Adrenal gland (tissue), 5 donors: ENCODE measurements around the gene CAB39L.

Experiments
- POLR2A ChIP-seq, 2 donors: fragments of 450-650 bp; IDR thresholded peaks; one replicate each; pipeline ENCODE4 v1.6.1; 2017; ENCODE audit warnings: antibody characterized with exemption in 2 of 2, mild to moderate bottlenecking in 2 of 2, moderate library complexity in 1 of 2
- TF ChIP-seq, protein P1 (sequence below), 6 experiments: fragments of 450-650 bp in 4 of 6; fragments of 200-600 bp in 2 of 6; sonication (generic) in 1 of 6; IDR thresholded peaks; 1 replicate in 5 of 6; 2 replicates in 1 of 6; pipeline versions ENCODE4 v1.5.1 to v1.8.0; 2016 to 2021; ENCODE audit warnings: antibody characterized with exemption in 6 of 6, mild to moderate bottlenecking in 2 of 6, moderate library complexity in 1 of 6
- donor health status: DM: no; HTN: no; CAD: no.

- TF ChIP-seq POLR2A (IDR thresholded peaks at IDR 0.05), result no peak
- TF ChIP-seq, protein P1, sequence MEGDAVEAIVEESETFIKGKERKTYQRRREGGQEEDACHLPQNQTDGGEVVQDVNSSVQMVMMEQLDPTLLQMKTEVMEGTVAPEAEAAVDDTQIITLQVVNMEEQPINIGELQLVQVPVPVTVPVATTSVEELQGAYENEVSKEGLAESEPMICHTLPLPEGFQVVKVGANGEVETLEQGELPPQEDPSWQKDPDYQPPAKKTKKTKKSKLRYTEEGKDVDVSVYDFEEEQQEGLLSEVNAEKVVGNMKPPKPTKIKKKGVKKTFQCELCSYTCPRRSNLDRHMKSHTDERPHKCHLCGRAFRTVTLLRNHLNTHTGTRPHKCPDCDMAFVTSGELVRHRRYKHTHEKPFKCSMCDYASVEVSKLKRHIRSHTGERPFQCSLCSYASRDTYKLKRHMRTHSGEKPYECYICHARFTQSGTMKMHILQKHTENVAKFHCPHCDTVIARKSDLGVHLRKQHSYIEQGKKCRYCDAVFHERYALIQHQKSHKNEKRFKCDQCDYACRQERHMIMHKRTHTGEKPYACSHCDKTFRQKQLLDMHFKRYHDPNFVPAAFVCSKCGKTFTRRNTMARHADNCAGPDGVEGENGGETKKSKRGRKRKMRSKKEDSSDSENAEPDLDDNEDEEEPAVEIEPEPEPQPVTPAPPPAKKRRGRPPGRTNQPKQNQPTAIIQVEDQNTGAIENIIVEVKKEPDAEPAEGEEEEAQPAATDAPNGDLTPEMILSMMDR (IDR thresholded peaks at IDR 0.05), result no peak
These were observed 32.7 kb upstream of the CAB39L start for GRCh38 chr13:49476529-49476928.
